Activated T-cell treated with anti-CD3 and anti-CD28 coated beads for 1 hour (primary cell): ENCODE data around the gene CRTC2.
A peak's percentile ranks its signal among the peaks of the same experiment; 100 is the strongest.

Experiments used
- DNase-seq: peaks from one replicate; pipeline ENCODE4 v3.0.0-alpha.2; 2020; ENCODE audit warnings: low read depth

Gene CRTC2

DNA sequence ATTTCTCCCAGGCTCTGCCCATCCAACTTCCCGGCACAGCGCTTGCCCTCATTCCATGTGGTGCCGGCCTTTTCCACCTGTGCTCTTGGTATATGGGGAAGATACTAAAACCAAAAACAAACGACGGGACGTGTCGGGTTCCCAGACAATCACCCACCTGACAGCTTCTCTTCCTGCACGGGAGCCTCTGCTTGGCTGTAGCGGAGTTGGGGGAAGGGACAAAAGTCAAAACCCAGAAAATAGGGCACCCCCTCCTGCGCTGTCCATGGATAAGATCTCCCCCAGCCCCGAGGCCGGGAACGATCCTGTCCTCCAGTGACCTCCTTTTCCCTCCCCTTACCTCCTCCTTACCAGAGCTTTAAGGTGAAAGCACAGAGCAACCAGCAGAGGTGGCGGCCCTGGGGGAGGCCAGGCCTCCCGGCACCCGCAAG, 18.4 kb upstream of the CRTC2 start:
- DNase-seq, result no peak

DNA sequence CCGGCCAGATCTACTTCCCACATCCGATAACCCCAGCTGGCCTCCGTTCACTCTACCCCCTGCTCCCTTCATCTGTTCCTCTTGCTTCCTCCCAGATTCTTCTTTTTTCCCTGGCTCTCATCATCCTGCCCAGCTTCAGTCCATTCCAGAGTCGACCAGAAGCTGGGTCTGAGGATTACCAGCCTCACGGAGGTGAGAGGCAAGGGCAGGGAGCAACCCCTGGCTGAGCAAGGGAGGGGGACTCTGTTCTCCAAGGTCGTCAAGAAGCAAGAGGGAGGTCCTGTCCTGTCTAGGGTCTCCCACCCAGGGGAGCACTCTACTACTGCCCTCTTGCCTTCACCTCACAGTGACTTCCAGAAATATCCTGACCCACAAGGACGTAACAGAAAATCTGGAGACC, 15.1 kb upstream of the CRTC2 start:
- no peak for DNase-seq

DNA sequence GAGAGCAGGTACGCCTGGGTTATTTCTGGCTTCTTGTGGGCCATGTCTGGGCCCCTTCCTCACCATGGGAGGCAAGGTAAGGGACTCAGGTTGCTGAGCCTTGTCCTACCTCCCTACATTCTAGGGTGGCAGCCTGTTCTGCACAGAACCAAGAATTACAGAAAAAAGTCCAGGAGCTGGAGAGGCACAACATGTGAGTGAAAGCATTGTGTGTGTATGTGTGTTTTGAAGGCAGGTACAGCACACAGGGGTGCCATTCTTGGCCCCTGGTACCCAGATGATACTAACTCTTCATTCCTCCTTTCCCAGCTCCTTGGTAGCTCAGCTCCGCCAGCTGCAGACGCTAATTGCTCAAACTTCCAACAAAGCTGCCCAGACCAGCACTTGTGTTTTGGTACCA, 14.7 kb upstream of the CRTC2 start:
- no peak for DNase-seq

DNA sequence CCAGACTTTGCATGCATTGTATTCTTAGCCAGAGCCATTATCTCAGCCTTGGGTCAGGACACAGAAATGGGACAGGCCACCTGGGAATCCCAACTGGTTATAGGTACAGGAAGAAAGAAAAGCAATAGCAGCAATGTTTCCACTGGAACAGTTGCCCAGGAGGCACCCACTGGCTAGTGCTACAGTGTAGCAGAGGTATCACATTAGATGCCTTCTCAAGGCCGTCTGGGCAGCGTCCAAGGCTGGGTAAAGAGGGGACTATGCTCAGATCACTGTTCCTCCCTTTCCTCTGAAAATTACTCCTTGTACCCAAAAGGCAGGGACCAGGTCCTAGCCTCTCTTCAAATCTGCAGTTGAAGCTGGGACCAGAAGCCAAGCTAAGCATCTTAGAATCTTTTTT, 11.9 kb upstream of the CRTC2 start:
- DNase-seq, result no peak

DNA sequence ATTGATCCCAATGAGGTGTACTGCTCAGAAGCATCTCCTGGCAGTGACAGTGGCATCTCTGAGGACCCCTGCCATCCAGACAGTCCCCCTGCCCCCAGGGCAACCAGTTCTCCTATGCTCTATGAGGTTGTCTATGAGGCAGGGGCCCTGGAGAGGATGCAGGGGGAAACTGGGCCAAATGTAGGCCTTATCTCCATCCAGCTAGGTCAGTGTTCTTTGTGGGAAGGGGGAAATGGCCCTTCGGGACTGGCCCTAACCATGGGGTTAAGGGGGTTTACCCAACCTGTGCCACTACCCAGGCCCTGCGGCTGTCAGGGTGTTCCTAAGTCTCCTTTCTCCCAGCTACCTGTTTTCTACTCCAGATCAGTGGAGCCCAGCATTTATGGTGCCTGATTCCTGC, 10.6 kb upstream of the CRTC2 start:
- DNase-seq, result no peak

DNA sequence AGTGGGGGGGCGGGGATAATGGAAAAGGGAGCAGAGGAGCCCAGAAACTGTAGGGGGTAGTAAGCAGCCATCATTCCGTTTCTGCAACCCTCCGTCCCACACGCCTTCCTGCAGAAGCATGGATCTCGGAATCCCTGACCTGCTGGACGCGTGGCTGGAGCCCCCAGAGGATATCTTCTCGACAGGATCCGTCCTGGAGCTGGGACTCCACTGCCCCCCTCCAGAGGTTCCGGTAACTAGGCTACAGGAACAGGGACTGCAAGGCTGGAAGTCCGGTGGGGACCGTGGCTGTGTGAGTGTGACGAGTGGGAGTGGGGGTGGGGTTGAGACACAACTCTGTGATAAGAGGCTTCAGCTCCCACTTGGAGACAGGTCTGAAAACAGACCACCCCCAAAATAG, 10.0 kb upstream of the CRTC2 start:
- no peak for DNase-seq

DNA sequence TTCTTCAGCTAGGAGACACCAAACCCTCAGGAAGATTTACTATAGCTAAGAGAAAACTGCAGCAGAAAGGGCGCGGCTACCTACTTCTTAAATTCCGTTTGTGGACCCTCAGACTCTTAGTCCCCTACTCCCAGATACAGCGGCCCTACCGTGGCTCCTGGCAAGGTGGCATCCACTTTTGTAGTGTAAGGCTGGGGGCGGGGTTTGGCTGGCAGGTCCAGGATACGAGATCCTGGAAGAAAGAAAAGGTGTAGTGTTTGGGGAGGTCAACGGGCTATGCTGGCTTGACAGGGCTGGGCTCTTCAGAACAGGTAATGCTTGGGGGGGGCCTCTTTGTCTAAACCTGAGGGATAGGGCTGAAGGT, 9.6 kb upstream of the CRTC2 start:
- DNase-seq, result no peak

DNA sequence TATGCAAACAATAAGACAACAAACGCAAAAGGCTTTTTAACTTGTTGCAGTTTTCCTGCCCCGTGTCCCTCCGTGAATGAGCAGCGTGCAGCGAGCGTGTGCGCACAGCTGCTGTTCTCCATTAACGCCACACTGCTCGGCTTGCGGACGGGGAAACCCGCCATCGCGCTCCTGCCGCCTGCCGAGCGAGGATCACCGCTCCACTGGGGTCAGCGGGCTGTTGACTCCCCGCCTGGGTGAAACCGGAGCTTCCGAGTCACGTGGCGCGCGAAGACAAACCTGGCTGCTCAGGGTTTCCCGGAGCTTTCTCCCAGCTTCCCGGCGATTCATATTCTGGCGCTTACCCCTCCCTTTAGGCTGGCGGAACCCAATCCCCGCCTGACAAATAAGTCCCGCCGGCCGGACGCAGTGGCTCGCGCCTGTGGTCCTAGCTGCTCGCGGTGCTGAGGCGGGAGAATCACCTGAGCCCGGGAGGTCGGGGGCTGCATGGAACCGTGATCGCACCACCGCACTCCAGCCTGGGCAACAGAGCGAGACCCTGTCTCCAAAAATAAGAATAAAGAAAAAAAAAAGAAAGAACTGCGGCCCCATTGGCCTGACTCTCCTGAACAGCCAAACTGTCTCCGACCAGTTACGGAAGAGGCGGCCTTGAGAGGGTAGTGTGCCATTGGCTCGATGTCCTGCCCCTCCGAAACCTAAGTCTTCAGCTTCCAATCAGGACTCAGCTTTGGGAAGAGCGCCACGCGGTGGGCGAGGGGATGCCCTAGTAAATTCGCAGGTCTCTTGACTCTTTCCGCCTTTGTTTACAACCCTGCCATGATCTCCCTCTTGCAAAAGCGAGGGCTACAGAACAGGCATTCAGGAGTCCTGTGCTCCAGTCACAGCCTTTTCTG, 8.9 kb upstream of the CRTC2 start, which contains the start of gene CREB3L4:
Gene CREB3L4, plus strand, starts transcription at position 796 of the 893 bp plus-strand sequence. CDS start 624 bp downstream, outside the sequence.
- DNase-seq, result peak; percentile 73

DNA sequence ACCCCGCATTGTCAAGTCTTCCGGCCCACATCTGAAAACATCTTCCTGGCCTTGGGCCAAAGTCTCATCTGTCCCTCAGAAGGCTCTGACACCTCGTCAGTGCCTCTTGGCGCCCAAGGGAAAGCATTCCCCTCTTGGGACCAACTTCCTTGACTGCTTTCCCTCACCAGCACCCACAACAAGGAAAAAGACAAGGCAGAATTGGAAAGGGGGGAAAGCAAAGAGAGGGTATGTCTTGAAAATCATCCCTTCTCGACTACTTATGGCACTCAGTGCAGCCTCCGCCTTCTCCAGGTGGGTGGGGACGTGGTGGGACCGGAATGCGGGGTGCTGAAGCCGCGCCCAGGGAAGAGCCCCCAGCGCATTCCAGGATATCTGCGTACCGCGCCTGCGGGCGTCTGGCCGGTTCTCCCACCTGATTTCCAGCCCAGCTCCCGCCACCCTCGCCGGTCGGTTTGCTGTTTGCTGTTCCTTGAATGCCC, 5.5 kb upstream of the CRTC2 start:
- DNase-seq, result no peak

DNA sequence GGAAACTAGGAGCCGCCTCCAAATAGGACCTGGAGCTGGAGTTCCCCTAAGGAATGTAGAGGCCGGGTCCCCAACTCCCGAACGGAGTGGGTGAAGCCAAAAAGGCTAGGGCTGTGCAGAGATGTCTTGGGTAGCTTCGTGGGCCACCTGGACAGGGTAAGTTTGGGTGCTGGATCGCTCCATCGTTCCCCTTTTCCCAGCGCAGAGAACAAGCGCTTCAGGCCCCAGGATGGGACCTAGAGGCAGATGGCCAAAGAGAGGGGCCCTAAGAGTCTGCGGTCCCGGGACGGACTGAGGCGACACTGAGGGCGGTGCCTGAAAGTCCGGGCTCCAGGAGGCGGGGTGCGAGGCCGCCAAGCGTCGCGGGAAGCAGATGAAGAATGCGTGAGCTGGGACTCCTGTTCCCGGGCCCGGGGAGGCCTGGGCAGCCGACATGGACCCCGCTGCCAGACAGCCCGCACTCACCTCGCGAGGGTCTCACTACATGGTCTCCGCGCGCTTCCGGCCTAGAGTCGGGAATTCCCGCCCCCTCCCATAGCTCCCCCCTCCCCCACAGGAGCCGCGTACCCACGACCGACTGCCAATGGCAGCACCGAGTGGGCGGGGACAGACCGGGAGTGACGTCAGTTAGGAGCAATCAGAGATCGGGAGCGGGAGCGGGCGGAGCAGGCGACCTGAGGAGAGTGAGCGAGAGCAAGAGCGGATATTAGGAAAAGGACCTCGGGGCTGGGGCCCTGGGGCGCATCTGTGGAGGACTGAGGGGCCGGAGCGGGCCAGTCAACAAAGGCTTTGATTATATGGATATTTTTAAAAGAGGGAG, 4.8 kb upstream of the CRTC2 start, which contains the start of gene SLC39A1:
Gene SLC39A1, minus strand, starts transcription at position 508 of the 820 bp plus-strand sequence. CDS start 822 bp downstream, outside the sequence.
- DNase-seq, result peak; percentile 92

DNA sequence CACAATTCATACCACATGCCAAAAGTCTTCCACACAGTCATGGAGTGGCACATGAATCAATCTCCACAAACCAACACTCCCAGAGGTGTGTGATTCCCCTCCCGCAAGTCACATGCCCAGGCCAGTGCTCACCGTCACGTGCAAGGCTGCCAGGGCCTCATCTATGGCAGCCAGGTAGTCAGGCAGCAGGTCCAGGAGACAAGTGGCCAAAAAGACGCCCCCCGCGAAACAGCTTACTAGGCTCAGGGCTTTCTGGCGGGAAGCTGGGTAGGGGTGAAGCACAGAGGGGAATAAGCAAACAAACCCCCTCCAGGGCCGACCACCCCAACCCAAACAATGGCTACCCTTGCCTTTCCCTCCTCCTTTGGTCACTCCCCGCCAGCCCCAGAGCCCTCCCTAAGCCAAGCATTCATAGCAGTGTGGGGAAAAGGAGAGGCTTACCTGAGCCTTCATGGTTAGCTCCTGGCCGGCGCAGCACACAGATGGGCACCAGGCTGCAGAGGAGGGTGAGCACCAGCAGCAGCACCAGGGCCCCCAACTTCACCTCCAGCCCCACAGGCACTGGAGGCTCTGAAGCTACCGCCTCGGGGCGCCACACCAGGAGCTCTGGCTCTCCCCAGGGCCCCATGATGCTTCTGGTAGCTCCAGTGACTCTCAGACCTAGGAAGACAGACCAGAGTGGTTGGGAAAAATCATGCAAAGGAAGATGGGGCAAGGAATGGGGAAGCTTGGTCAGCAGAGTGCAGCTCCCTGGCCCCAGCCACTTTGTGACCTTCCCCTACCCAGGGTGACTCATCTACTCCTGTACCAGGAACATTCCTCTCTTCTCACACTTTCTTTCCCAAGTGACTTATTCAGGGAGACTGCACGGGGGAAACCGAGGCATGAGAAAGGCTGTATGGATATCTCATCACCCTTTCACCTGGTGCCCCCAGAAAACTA, 3.9 kb upstream of the CRTC2 start:
- DNase-seq, result no peak

DNA sequence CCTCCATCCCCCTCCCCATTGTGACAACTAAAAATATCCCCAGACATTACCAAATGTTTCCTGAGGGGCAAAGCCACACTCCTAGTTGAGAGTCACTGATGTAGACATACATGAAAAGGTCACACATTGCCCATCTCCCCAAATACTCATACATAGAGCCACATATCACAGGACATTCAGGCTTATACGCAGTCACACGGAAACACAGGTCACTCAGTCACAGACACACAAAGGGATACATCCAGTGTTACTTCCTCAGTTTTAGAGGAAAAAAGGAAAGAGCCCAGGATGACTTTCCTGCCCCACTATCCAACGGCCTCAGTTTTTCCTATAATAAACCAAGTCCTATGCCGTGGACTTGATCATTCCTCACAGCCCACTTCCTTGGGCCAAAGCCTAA, 3.0 kb upstream of the CRTC2 start:
- DNase-seq, result no peak

DNA sequence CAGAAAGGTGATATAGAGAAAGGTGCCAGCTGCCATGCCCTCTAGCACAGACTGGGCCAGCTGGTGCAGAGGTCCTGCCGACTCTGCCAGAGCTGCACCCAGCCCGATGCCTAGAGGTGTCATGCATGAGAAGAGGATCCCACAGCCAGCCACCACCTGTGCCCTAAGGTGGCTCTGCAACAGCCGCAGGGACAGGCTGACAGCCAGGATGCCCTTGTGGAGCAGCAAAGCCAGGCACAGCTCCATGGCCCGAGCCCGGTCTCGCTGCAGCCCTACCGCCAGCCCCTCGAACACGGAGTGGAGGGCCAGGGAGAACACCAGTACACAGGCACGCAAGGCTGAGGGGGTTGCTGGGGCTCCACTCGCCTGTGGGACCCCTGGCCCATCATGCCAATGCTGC, 1.8 kb upstream of the CRTC2 start:
- no peak for DNase-seq

DNA sequence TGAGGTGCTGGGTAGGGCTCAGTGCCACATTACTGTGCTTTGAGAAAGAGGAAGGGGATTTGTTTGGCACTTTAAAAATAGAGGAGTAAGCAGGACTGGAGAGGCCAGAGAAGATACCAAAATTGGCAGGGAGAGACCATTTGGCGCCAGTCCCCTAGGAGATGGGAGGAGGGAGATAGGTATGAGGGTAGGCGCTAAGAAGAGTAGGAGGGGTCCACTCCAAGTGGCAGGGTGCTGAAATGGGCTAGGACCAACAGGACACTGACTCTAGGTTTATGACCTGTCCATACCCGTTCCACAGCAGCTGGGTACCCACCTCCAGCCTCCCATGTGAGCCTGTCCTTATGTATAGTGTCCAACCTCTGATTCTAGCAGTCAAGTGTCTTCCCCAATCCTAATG, 1.0 kb upstream of the CRTC2 start:
- no peak for DNase-seq

DNA sequence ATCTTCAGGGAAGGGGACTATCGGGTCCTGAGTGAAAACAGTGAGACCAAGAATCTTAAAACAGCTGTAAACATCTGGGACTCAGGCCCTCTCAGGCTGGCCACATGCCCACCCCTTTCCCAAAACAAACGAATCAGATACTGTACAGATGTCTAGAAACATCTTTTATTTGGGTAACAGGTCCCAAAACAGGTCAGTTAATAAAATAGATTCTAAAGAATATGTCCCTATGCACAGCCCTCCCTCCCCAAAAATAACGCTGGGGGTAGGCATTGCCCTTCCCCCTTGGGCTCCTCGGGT, 499 bp upstream of the CRTC2 start:
- DNase-seq, result no peak

DNA sequence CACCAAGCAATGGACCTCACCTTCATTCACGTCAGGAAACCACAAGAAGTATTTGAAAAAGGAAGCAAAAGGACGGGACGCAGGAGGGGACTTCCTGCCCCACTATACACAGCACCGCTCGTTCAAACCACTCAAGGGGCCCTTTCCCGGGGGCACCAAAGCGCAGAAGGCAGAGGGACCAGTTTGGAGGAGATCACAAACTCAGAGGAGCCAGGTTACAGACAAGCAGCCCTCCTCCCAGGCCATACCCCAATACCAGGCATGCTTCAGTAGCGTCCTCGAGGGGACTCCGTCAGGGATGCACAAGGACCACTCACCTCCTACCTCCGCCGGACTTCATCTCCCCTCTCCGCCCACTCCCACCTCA, 685 bp downstream of the CRTC2 start:
- DNase-seq, result no peak

DNA sequence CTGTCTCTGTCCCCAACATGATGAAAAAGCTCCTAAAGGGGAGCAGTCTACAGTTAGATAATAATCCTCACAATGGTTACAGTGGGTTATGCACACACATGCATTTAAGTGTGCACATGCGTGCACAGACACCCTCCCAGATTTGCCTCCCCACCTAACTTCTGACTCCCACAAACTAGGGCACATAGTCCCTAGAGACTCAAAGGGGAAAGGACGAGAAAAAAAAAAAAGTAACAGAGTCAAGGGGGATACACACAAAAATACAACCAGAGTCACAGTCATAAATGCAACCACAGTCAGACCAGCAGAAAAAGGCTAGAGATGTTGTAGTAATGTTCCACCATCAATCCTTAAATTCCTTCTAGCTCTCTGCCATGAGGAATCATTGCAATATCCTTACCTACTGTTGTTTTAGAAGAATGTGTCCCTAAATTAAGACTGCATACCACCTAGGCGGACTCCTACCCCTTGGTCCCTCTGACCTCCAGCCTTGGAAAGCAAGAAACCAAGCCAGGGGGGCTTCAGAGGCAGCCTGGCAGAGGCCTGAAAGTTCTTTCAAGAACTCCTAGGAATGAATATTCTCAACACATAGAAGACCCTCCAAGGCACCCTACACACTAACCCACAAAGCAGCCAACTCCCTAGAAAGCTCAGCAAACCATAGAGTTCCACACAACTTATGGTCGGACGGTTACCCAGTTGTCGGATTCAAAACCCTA, 1.3 kb downstream of the CRTC2 start:
- DNase-seq, result no peak

DNA sequence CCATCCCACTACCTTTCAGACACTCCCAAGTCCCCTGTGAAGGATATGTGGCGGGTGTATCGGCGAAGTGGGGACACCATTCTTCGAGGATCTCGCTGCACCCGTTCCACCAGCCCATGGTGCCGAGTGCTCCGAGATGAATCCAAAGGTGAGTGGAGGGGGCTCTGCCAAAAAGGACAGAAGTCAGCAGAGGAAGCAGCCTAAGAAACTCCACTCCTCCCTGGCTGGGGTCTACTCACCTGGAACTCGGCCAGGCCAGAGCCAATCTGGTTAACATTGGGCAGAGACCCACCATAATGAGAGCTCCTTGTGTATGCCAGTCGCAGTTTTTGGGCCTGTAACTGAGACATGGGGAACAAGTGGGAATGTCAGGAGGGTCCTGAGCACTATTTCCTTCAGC, 3.6 kb downstream of the CRTC2 start:
- DNase-seq, result no peak

DNA sequence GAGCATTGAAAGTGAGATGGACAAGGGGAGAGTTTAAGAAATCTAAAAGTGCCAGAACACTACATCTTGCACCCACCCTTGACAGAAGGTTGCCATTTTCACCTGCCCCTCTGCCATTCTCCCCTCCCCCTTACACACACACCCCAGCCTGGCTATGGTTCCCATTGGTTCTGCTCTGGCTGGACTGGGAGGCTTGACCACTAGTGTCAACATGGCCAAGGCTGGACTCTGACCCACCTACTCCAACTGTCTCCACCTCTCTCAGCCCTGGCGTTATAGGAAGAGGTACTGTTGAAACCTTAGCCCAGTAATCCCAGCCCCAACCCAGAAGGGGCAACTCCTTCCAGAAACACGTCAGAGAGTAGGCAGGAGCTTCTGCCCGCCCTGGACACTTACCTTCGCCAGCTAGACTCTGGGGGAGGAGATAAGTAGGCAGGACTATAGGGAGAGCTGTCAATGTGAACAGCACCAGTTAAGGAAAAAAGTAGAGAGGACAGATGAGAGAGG, 4.5 kb downstream of the CRTC2 start:
- no peak for DNase-seq

DNA sequence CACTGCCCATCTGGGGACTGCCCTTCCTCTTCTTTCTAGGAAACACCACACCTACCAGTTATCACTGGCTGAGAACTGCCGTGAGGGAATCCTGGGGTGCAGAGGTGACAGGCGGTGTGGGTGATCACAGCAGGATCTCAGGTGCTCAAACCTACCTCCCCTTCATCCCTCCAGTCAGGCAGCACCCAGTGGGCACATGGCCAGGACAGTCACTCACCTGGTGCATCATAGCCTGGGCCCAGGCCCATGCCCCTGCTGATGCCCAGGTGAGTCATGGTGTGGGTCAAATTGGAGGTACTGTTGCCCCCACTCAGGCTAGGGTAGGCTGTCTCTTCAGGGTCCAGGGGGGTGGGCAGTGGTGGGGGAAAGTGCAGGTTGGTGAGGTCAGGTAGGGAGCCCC, 6.6 kb downstream of the CRTC2 start:
- no peak for DNase-seq

DNA sequence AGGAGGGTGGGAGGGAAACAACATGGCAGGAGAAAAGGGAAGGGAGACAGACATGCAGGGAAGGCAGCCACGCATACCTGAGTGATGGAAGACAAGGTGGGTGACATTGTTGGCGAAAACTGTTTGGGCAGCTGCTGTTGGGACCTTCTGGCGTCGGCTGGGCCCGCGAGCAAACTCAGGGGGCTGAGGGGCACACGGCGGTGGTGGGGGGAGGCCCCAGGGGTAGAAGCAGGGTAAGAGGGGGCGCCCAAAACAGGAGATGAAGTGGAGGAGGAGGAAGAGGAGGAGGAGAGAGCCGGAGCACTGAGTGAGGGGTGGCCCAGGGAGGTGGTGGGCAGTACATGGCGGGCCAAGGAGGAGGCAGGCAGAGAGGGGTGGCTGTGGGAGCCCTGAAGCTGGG, 7.2 kb downstream of the CRTC2 start:
- no peak for DNase-seq
